ENCODE results near the gene OR2V2.
"Not testable (repeated sequence)": the region's sequence is repeated elsewhere in the genome, so short reads cannot be mapped to it uniquely, and the experiment has no call there.

The OR2V2 gene

GRCh38 chr5:181169459-181170236, 22.3 kb downstream of the OR2V2 start:
- DNase-seq = peak in 2 of 3 donors; percentile 28 to 31

GRCh38 chr5:181170237-181170825, 22.9 kb downstream of the OR2V2 start:
- no peak for DNase-seq

GRCh38 chr5:181170996-181171395, 23.6 kb downstream of the OR2V2 start:
- no peak for DNase-seq

GRCh38 chr5:181171782-181172181, 24.4 kb downstream of the OR2V2 start:
- no peak for DNase-seq

- peak in 2 of 3 donors; percentile 66 to 67 for DNase-seq
Measured at GRCh38 chr5:181173027-181173419, 25.6 kb downstream of the OR2V2 start.

GRCh38 chr5:181173420-181174342, 26.3 kb downstream of the OR2V2 start:
- no peak for DNase-seq

- DNase-seq = no peak
Measured at GRCh38 chr5:181176254-181176952, 29.0 kb downstream of the OR2V2 start.

- not testable (repeated sequence) for DNase-seq
Measured at GRCh38 chr5:181177559-181177958, 30.2 kb downstream of the OR2V2 start.

GRCh38 chr5:181181650-181182565, 34.5 kb downstream of the OR2V2 start:
- DNase-seq = peak; percentile 78 to 84 (median 81)

GRCh38 chr5:181182651-181183050, 35.3 kb downstream of the OR2V2 start:
- no peak for DNase-seq

GRCh38 chr5:181184845-181185216, 37.4 kb downstream of the OR2V2 start:
- no peak for DNase-seq

- no peak for DNase-seq
Measured at GRCh38 chr5:181185560-181185959, 38.2 kb downstream of the OR2V2 start.

GRCh38 chr5:181186022-181186421, 38.6 kb downstream of the OR2V2 start:
- no peak for DNase-seq

GRCh38 chr5:181186986-181187499, 39.7 kb downstream of the OR2V2 start:
- no peak for DNase-seq

GRCh38 chr5:181187500-181188213, 40.3 kb downstream of the OR2V2 start:
- DNase-seq = peak; percentile 66 to 78 (median 76)

GRCh38 chr5:181188700-181189362, 41.4 kb downstream of the OR2V2 start:
- DNase-seq = peak; percentile 76 to 90 (median 83)

- peak; percentile 43 to 61 (median 57) for DNase-seq
Measured at GRCh38 chr5:181189363-181189961, 42.1 kb downstream of the OR2V2 start.

GRCh38 chr5:181189962-181190710, 42.8 kb downstream of the OR2V2 start:
- DNase-seq = peak in 1 of 3 donors; percentile 25
